GM12878 (cell line): ENCODE results near the gene ZFP1. TPM values are rescaled to one million over a fixed set of nuclear protein-coding genes. Genes with fewer than 3 reads are reported as not detected.

ENCODE experiments used
- ATAC-seq: fragments of 200-7000 bp; cut with Tn5 transposase; 3 replicates; pipeline ENCODE4 v1.9.1; 2020; ENCODE audit warnings: mild to moderate bottlenecking, moderate library complexity
- BruUV-seq: library from RNA; stranded (reverse); fragments of 400-500 nt; replicated peaks from 2 replicates; lab custom pipeline; 2021; lab: Mats Ljungman, UMichigan
- CTCF ChIA-PET: fragments of 300-600 bp; sonication (Branson Sonifier 250); formaldehyde crosslinking; extraction: SDS; loops from one replicate; lab custom pipeline; 2021; ENCODE audit warnings: inconsistent platforms; lab: Yijun Ruan, JAX
- POLR2A ChIA-PET: fragments of 350-600 bp; formaldehyde crosslinking; extraction: SDS; loops from one replicate; lab custom pipeline; 2021; ENCODE audit warnings: inconsistent platforms; lab: Charles Lee
- RAD21 ChIA-PET: fragments of 300-600 bp; sonication (Branson Sonifier 250); formaldehyde crosslinking; loops from one replicate; lab custom pipeline; 2023; ENCODE audit warnings: antibody characterized with exemption; ENCODE audit not compliant: unreplicated experiment; lab: Charles Lee
- SMC1A ChIA-PET: fragments of 300-600 bp; sonication (Branson Sonifier 250); formaldehyde crosslinking; loops from one replicate; lab custom pipeline; 2023; ENCODE audit not compliant: unreplicated experiment, uncharacterized antibody; lab: Charles Lee
- DNase-seq: peaks from one replicate; pipeline ENCODE4 v3.0.0-alpha.2; 2011; ENCODE audit warnings: low read depth, low spot score
- FAIRE-seq: peaks from 3 replicates; lab custom pipeline; 2011; peaks lifted over from hg19 to GRCh38; lab: Jason Lieb, UNC
- H2AFZ ChIP-seq: 2 replicates; pipeline ENCODE4 v1.6.0; 2011; ENCODE audit warnings: low read depth, low read length, control low read depth; ENCODE audit not compliant: control insufficient read depth
- H3K27ac ChIP-seq: 2 replicates; pipeline ENCODE4 v1.5.1; 2011; ENCODE audit warnings: control low read depth; ENCODE audit not compliant: control insufficient read depth, insufficient read depth
- H3K27me3 ChIP-seq, 2 experiments: replicated peaks in 1 of 2; 2 replicates each; pipeline versions ENCODE4 v1.6.0 to v1.6.1; 2011; ENCODE audit warnings: low read length in 1 of 2; ENCODE audit not compliant: control insufficient read depth in 2 of 2, insufficient read depth in 2 of 2
- H3K36me3 ChIP-seq, 2 experiments: 2 replicates each; pipeline ENCODE4 v1.5.1; 2011; ENCODE audit warnings: low read length in 1 of 2; ENCODE audit not compliant: control insufficient read depth in 2 of 2, insufficient read depth in 2 of 2
- H3K4me1 ChIP-seq: 2 replicates; pipeline ENCODE4 v1.6.1; 2011; ENCODE audit warnings: mild to moderate bottlenecking, low read length, moderate library complexity, mixed read lengths; ENCODE audit not compliant: control insufficient read depth, insufficient read depth
- H3K4me2 ChIP-seq: 2 replicates; pipeline ENCODE4 v1.6.0; 2011; ENCODE audit warnings: control low read depth; ENCODE audit not compliant: control insufficient read depth, insufficient read depth
- H3K4me3 ChIP-seq: fragments of 200-600 bp; sonication (generic); 2 replicates; pipeline ENCODE4 v1.5.1; 2016
- H3K79me2 ChIP-seq: 2 replicates; pipeline ENCODE4 v1.6.0; 2011; ENCODE audit warnings: low read length; ENCODE audit not compliant: control insufficient read depth, insufficient read depth
- H3K9ac ChIP-seq: 2 replicates; pipeline ENCODE4 v1.8.0; 2011; ENCODE audit warnings: low read length, control low read depth, mixed read lengths; ENCODE audit not compliant: control insufficient read depth, insufficient read depth
- H3K9me3 ChIP-seq: replicated peaks from 3 replicates; pipeline ENCODE4 v1.5.1; 2011; ENCODE audit warnings: mild to moderate bottlenecking, low read length; ENCODE audit not compliant: control insufficient read depth, insufficient read depth
- H4K20me1 ChIP-seq: 2 replicates; pipeline ENCODE4 v1.6.0; 2011; ENCODE audit not compliant: control insufficient read depth, insufficient read depth
- ATF7 ChIP-seq: fragments of 450-650 bp; IDR thresholded peaks from 2 replicates; pipeline ENCODE4 v1.6.1; 2016; ENCODE audit warnings: low read depth, mild to moderate bottlenecking
- BCL11A ChIP-seq: IDR thresholded peaks from 2 replicates; pipeline ENCODE4 v1.6.1; 2011; ENCODE audit warnings: low read depth, low read length
- CTCF ChIP-seq, 3 experiments: IDR thresholded peaks in 2 of 3; conservative IDR thresholded peaks in 1 of 3; 2 replicates each; pipeline ENCODE4 v1.5.1; 2011; ENCODE audit warnings: low read depth in 3 of 3, low read length in 3 of 3, mild to moderate bottlenecking in 3 of 3, control low read depth in 2 of 3, moderate library complexity in 2 of 3, inconsistent platforms in 1 of 3, mixed read lengths in 1 of 3; ENCODE audit not compliant: control insufficient read depth in 2 of 3, insufficient read depth in 1 of 3; ENCODE audit errors: extremely low read depth in 1 of 3
- HDAC2 ChIP-seq: fragments of 200-600 bp; sonication (generic); IDR thresholded peaks from 2 replicates; pipeline ENCODE4 v1.6.1; 2017
- HDGF ChIP-seq: fragments of 450-650 bp; IDR thresholded peaks from 2 replicates; pipeline ENCODE4 v1.6.1; 2016; ENCODE audit warnings: antibody characterized with exemption
- KDM1A ChIP-seq: fragments of 200-600 bp; sonication (generic); IDR thresholded peaks from 2 replicates; pipeline ENCODE4 v1.6.1; 2016; ENCODE audit warnings: borderline replicate concordance
- NFYB ChIP-seq: IDR thresholded peaks from 2 replicates; pipeline ENCODE4 v1.6.1; 2011; ENCODE audit warnings: low read depth, mild to moderate bottlenecking, low read length, improper control_type of control experiment, moderate library complexity; ENCODE audit not compliant: insufficient read depth
- PAX5 ChIP-seq: IDR thresholded peaks from 2 replicates; pipeline ENCODE4 v1.6.1; 2011; ENCODE audit warnings: low read depth, low read length, borderline replicate concordance
- SMC3 ChIP-seq: IDR thresholded peaks from 2 replicates; pipeline ENCODE4 v1.6.1; 2011; ENCODE audit warnings: low read length, improper control_type of control experiment, borderline replicate concordance
- TAF1 ChIP-seq: IDR thresholded peaks from 2 replicates; pipeline ENCODE4 v1.6.1; 2011; ENCODE audit warnings: mild to moderate bottlenecking, low read depth, low read length, borderline replicate concordance
- WRNIP1 ChIP-seq: IDR thresholded peaks from 2 replicates; pipeline ENCODE4 v1.6.1; 2011; ENCODE audit warnings: low read depth, low read length, improper control_type of control experiment, borderline replicate concordance
- YBX1 ChIP-seq: fragments of 450-650 bp; IDR thresholded peaks from 2 replicates; pipeline ENCODE4 v1.6.1; 2016; ENCODE audit warnings: antibody characterized with exemption
- ZNF274 ChIP-seq: IDR thresholded peaks from one replicate; pipeline ENCODE4 v1.8.0; 2011; ENCODE audit not compliant: insufficient read length, insufficient read depth
- WGBS: methylation state at CpG from one replicate; pipeline ENCODE4 v1.1.6; 2016; ENCODE audit warnings: low lambda C conversion rate; ENCODE audit not compliant: insufficient replicate concordance, insufficient coverage; ENCODE audit errors: missing lambda C conversion rate; 5-methylcytosine and 5-hydroxymethylcytosine counted together
- in situ Hi-C: fragments of 300-500 bp; cut with MboI; formaldehyde crosslinking; loops from 9 replicates; pipeline ENCODE4 v1.14.3; 2018; ENCODE audit warnings: mixed read lengths
- intact Hi-C: fragments of 100-400 bp; cut with micrococcal nuclease; formaldehyde crosslinking; loops from one replicate; pipeline ENCODE4 v1.14.2; 2022; ENCODE audit not compliant: unreplicated experiment
- polyA plus RNA-seq, 11 experiments: library from polyadenylated mRNA; depleted of rRNA in 4 of 11; unstranded in 6 of 11; stranded (reverse) in 5 of 11; fragments of >200 nt; fragmentation: Nextera tagmentation in 4 of 11; fragmentation: Illumina TruSeq in 1 of 11; extraction: Ambion mirVana in 4 of 11; extraction: Trizol in 1 of 11; gene quantifications; 1 replicate in 1 of 11; 2 replicates in 10 of 11; pipeline versions ENCODE4 v1.2.1 to v1.2.3, GENCODE V29; 2011 to 2016; ENCODE audit warnings: inconsistent platforms in 2 of 11, missing spikeins in 2 of 11, low read depth in 1 of 11
- total RNA-seq, 4 experiments: library from RNA; depleted of rRNA in 3 of 4; stranded (reverse); fragments of >200 nt in 3 of 4; fragmentation: Illumina TruSeq in 1 of 4; extraction: Trizol in 1 of 4; gene quantifications; 2 replicates each; pipeline versions ENCODE4 v1.2.1 to v1.2.3, GENCODE V29; 2013 to 2021
- TF ChIP-seq, protein P1 (sequence below): IDR thresholded peaks from 2 replicates; pipeline ENCODE4 v1.6.1; 2011; ENCODE audit warnings: low read depth, low read length, improper control_type of control experiment, borderline replicate concordance
- TF ChIP-seq, protein P2 (sequence below): IDR thresholded peaks from 2 replicates; pipeline ENCODE4 v1.6.1; 2012; ENCODE audit warnings: mild to moderate bottlenecking, low read depth, low read length

ZFP1 gene
- total and polyA plus RNA-seq, 10 of the 15 experiments (the other 5 are each of a cell fraction or from before 2014, with no cell fraction given): 3.5 to 17.6 (median 14.7) TPM

DNA sequence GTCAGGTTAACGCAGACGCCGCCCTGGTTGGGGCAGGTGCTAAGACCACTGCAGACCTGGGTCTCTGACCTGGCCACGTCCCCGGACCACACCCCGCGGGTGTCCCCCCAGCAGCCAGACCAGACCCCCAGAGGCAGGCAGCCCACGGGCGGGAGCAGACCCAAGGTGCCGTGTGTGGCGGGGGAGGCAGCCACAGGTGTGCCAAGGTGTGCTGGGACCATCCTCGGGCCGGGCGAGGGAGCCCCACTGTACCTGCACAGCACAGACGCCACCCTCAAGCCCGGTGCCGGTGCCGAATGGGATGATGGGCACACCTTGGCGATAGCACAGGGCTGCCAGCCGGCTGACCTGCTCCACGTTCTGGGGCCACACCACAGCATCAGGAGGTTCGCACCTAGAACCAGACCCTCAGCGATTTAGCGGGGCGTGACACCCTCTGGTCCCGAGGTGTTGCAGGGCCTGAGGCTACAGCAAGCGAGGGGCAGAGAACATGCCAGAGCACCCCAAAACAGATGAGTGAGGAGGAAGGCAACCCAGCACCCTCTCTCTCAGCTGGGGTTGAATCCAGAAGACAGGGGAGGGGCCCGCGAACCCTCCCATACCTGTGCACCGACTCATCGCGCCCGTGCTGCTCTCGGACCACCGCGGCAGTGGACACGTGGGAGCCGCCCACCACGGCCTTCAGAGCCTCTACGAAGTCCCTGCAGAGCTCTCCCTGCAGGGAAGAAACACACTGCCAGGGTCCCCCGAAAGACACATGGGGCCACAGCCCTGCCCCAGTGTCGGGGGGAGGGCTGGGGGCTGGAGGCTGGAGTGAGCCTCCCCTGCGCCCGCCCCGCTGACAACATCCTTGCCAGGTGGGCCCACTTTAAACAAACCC, 33.1 kb upstream of the ZFP1 start:
- DNase-seq (no peak), FAIRE-seq (no peak), ATAC-seq (no peak)
- H3K27me3 ChIP-seq: no peaks in the 10 kb centered on the region
- H3K36me3 ChIP-seq: no peaks in the 10 kb centered on the region
- intact Hi-C loops (loop anchor here (5.0 kb wide), 2 partner anchors 38 to 238 kb away; no protein-coding TSS in a partner anchor), in situ Hi-C loops (no loop called here)
- ChIA-PET SMC1A (no interaction called here), RAD21 (no interaction called here), POLR2A (no interaction called here), CTCF (no interaction called here)
- H4K20me1 ChIP-seq: no peaks in the 10 kb centered on the region
- peaks cover 19% of the 10 kb centered on the region for H3K4me1 ChIP-seq
- no peak overlapping the region for H3K27ac ChIP-seq
- no peaks in the 10 kb centered on the region for H3K79me2 ChIP-seq
- no peak overlapping the region for H3K9ac ChIP-seq
- BruUV-seq: no TSS peak
- no peak overlapping the region for H3K4me3 ChIP-seq
- WGBS: 78% methylated on average over 36 of the region's 45 CpGs
- no peak overlapping the region for H2AFZ ChIP-seq
- no peak overlapping the region for H3K4me2 ChIP-seq
- no peaks in the 10 kb centered on the region for H3K9me3 ChIP-seq
- TF ChIP-seq, protein P1, sequence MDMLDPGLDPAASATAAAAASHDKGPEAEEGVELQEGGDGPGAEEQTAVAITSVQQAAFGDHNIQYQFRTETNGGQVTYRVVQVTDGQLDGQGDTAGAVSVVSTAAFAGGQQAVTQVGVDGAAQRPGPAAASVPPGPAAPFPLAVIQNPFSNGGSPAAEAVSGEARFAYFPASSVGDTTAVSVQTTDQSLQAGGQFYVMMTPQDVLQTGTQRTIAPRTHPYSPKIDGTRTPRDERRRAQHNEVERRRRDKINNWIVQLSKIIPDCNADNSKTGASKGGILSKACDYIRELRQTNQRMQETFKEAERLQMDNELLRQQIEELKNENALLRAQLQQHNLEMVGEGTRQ: no peak
- TF ChIP-seq TAF1: no peak
- TF ChIP-seq BCL11A: no peak
- TF ChIP-seq KDM1A: no peak
- no peak for TF ChIP-seq HDGF
- no peak for TF ChIP-seq CTCF (IDR thresholded peaks at IDR 0.05 in 2 of 3, conservative IDR thresholded peaks at IDR 0.05 in 1 of 3; ENCODE audit: control insufficient read depth in 2 of 3, extremely low read depth in 1 of 3, insufficient read depth in 1 of 3, low read depth in 3 of 3, low read length in 3 of 3)
- no peak for TF ChIP-seq SMC3
- no peak for TF ChIP-seq WRNIP1
- no peak for TF ChIP-seq YBX1
- TF ChIP-seq PAX5: no peak
- TF ChIP-seq ZNF274: no peak
- no peak for TF ChIP-seq NFYB
- no peak for TF ChIP-seq HDAC2
- TF ChIP-seq ATF7: no peak
- TF ChIP-seq, protein P2, sequence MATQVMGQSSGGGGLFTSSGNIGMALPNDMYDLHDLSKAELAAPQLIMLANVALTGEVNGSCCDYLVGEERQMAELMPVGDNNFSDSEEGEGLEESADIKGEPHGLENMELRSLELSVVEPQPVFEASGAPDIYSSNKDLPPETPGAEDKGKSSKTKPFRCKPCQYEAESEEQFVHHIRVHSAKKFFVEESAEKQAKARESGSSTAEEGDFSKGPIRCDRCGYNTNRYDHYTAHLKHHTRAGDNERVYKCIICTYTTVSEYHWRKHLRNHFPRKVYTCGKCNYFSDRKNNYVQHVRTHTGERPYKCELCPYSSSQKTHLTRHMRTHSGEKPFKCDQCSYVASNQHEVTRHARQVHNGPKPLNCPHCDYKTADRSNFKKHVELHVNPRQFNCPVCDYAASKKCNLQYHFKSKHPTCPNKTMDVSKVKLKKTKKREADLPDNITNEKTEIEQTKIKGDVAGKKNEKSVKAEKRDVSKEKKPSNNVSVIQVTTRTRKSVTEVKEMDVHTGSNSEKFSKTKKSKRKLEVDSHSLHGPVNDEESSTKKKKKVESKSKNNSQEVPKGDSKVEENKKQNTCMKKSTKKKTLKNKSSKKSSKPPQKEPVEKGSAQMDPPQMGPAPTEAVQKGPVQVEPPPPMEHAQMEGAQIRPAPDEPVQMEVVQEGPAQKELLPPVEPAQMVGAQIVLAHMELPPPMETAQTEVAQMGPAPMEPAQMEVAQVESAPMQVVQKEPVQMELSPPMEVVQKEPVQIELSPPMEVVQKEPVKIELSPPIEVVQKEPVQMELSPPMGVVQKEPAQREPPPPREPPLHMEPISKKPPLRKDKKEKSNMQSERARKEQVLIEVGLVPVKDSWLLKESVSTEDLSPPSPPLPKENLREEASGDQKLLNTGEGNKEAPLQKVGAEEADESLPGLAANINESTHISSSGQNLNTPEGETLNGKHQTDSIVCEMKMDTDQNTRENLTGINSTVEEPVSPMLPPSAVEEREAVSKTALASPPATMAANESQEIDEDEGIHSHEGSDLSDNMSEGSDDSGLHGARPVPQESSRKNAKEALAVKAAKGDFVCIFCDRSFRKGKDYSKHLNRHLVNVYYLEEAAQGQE: no peak
